Measurements from ENCODE around the gene PDE2A.

DNA sequence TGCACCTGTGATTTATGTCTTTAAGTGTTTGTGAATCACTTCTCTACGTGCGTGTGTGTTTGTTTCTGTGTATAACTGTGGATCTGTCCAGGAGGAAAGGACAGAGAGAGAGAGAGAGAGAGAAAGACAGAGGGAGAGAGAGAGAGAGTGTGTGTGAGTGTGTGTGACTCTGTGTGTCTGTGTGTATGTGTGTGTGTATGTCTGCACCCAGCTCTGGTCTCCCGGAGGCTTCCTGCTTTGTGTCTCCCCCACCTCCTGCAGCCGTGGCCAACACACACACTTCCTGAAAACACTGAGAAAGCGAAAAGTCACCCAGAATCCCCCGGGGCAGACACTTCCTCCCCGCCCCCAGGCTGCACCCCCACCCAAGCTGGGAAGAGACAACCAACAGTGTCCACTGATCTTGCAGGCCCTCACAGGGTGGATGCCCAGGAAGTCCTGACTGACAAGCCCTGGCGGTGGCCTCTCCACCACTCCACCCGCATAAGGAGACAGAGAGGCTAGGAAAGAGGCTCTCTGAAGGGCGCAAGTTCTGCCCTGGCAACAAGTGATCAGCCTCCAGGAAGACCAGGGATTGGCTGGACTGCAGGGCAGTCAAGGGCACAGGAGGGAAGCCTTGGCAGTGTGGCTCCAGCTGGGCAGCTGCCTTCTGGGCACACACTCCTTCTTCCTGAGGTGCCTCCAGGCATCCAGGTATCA lies 48.0 kb upstream of the PDE2A start:
- TF ChIP-seq POLR2A (IDR thresholded peaks at IDR 0.05), result peak; percentile 69
- TF ChIP-seq, protein P1, sequence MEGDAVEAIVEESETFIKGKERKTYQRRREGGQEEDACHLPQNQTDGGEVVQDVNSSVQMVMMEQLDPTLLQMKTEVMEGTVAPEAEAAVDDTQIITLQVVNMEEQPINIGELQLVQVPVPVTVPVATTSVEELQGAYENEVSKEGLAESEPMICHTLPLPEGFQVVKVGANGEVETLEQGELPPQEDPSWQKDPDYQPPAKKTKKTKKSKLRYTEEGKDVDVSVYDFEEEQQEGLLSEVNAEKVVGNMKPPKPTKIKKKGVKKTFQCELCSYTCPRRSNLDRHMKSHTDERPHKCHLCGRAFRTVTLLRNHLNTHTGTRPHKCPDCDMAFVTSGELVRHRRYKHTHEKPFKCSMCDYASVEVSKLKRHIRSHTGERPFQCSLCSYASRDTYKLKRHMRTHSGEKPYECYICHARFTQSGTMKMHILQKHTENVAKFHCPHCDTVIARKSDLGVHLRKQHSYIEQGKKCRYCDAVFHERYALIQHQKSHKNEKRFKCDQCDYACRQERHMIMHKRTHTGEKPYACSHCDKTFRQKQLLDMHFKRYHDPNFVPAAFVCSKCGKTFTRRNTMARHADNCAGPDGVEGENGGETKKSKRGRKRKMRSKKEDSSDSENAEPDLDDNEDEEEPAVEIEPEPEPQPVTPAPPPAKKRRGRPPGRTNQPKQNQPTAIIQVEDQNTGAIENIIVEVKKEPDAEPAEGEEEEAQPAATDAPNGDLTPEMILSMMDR (IDR thresholded peaks at IDR 0.05), result no peak
